22Rv1 (cell line): ENCODE measurements around the gene PROK1.

Source experiments
- H3K27ac ChIP-seq: fragments of 450-650 bp; 2 replicates; pipeline ENCODE4 v1.5.1; 2017
- ZFX ChIP-seq: fragments of 450-650 bp; IDR thresholded peaks from 2 replicates; pipeline ENCODE4 v1.6.1; 2017; ENCODE audit warnings: antibody characterized with exemption, borderline replicate concordance
- TF ChIP-seq, protein P1 (sequence below): fragments of 450-650 bp; IDR thresholded peaks from 2 replicates; pipeline ENCODE4 v1.5.1; 2017; ENCODE audit warnings: mild to moderate bottlenecking

The PROK1 gene

DNA sequence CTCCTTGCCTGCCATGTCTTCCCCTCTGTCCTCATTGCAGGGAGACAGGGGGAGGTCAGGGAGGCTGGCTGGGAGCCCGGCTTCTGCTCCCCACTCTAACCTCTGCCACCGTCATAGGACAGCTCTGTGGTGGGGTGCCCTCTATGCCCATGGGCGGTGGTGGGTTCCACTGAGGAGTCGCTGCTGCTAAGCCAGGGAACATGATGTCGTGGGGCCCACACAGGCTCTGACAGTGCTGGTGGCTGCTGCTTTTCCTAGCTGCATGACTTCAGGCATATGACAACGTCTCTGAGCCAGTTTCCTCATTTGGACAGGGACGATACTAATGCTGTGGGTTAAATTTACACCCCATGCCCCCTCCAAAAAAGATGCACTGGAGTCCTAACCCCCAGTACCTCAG lies 53.3 kb downstream of the PROK1 start:
- H3K27ac ChIP-seq = no peak overlapping the region
- TF ChIP-seq ZFX = no peak
- TF ChIP-seq, protein P1, sequence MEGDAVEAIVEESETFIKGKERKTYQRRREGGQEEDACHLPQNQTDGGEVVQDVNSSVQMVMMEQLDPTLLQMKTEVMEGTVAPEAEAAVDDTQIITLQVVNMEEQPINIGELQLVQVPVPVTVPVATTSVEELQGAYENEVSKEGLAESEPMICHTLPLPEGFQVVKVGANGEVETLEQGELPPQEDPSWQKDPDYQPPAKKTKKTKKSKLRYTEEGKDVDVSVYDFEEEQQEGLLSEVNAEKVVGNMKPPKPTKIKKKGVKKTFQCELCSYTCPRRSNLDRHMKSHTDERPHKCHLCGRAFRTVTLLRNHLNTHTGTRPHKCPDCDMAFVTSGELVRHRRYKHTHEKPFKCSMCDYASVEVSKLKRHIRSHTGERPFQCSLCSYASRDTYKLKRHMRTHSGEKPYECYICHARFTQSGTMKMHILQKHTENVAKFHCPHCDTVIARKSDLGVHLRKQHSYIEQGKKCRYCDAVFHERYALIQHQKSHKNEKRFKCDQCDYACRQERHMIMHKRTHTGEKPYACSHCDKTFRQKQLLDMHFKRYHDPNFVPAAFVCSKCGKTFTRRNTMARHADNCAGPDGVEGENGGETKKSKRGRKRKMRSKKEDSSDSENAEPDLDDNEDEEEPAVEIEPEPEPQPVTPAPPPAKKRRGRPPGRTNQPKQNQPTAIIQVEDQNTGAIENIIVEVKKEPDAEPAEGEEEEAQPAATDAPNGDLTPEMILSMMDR = no peak

DNA sequence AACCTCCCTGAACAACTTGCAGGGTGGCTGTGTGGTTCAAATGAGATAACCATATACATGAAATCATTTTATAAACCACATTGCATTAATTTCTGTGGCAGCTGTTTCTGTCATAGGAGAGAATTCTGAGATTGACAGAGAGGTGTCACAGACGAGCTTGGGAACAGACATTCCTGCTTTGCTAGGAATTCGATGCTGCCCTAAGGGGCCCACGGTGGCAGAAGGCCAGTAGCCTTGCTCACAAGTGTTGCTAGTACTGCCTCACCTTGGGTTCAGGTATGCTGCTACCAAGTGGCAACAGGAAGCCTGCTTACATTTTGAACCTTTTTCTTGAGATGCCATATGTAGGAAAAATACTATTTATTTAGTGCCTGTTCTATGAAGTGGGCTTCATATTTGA lies 54.6 kb downstream of the PROK1 start:
- TF ChIP-seq, protein P1 = no peak
- TF ChIP-seq ZFX = no peak
- H3K27ac ChIP-seq = no peak overlapping the region

DNA sequence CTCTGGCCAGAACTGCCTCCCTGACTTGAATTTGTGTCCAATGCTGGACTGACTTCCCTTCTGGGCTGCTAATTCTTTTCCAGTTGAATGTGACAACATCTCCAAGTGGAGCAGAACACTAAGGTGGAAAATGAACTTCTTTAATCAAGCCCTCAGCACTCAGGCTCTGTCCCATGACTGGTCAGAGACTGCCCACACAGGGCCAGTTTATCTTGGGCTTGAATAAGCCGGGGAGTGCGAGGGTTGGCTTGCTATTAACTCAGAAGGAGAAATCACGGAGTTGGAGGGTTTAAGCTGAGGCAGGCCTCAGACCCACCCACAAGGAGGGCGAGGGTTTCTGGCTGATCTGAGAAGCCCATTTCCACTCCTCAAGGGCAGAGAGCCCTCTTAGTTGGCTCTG lies 55.6 kb downstream of the PROK1 start:
- no peak overlapping the region for H3K27ac ChIP-seq
- TF ChIP-seq ZFX = no peak
- TF ChIP-seq, protein P1 = no peak
